ENCODE measurements around the gene DNAJB13.

- TF ChIP-seq POLR2AphosphoS5 (IDR thresholded peaks at IDR 0.05; ENCODE audit: borderline replicate concordance, low read depth, low read length) = no peak
- no peak for TF ChIP-seq FOXP2 (optimal IDR thresholded peaks at IDR 0.05; ENCODE audit: control extremely low read depth, extremely low read length, insufficient read depth)
- no peak for TF ChIP-seq EZH2 (IDR thresholded peaks at IDR 0.05)
Observed at GRCh38 chr11:74010306-74011300, 59.8 kb downstream of the DNAJB13 start.

Measured in SK-N-MC (cell line).